Liver (tissue), 2 donors: ENCODE results near the gene COL15A1.

Experiments
- FOXA1 ChIP-seq: IDR thresholded peaks from 2 replicates; pipeline ENCODE4 v1.6.1; 2016; ENCODE audit warnings: antibody characterized with exemption
- TF ChIP-seq, protein P1 (sequence below): fragments of 150-350 bp; IDR thresholded peaks from 2 replicates; pipeline ENCODE4 v1.5.1; 2017; ENCODE audit warnings: improper control_type of control experiment, low read depth, low read length; ENCODE audit not compliant: missing input control
- donor health status: healthy.

DNA sequence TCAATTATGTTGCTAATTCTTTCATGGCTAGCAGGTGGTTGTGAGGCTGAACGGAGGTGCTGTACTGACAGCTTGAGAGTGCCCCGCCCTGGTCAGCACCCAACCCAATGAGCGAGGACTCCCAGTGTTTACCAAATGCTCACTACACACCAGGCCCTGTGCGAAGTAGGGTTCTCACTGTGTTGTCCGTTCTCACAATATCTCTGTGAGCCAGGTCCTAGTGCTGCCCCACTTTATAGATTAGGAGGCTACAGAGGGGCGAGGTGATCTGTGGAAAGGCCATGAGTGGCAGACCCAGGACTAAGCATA is 28.2 kb downstream of the COL15A1 start:
- TF ChIP-seq FOXA1, result no peak
- TF ChIP-seq, protein P1, sequence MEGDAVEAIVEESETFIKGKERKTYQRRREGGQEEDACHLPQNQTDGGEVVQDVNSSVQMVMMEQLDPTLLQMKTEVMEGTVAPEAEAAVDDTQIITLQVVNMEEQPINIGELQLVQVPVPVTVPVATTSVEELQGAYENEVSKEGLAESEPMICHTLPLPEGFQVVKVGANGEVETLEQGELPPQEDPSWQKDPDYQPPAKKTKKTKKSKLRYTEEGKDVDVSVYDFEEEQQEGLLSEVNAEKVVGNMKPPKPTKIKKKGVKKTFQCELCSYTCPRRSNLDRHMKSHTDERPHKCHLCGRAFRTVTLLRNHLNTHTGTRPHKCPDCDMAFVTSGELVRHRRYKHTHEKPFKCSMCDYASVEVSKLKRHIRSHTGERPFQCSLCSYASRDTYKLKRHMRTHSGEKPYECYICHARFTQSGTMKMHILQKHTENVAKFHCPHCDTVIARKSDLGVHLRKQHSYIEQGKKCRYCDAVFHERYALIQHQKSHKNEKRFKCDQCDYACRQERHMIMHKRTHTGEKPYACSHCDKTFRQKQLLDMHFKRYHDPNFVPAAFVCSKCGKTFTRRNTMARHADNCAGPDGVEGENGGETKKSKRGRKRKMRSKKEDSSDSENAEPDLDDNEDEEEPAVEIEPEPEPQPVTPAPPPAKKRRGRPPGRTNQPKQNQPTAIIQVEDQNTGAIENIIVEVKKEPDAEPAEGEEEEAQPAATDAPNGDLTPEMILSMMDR, result no peak
